PC-3 (cell line): ENCODE results near the gene PAMR1. TPM values are rescaled to one million over a fixed set of nuclear protein-coding genes. Genes with fewer than 3 reads are reported as not detected.

ENCODE experiments used
- ATAC-seq: fragments of 200-7000 bp; cut with Tn5 transposase; 2 replicates; pipeline ENCODE4 v1.9.1; 2020; ENCODE audit warnings: mild to moderate bottlenecking, moderate library complexity
- BruUV-seq: library from RNA; stranded (reverse); fragments of 400-500 nt; replicated peaks from 2 replicates; lab custom pipeline; 2021; lab: Mats Ljungman, UMichigan
- CTCF ChIA-PET: fragments of 300-600 bp; sonication (Branson Sonifier 250); formaldehyde crosslinking; loops from one replicate; lab custom pipeline; 2022; ENCODE audit warnings: antibody characterized with exemption; lab: Charles Lee
- POLR2A ChIA-PET: fragments of 300-600 bp; sonication (Branson Sonifier 250); formaldehyde crosslinking; loops from one replicate; lab custom pipeline; 2022; ENCODE audit warnings: antibody characterized with exemption; ENCODE audit not compliant: unreplicated experiment; lab: Charles Lee
- DNase-seq: peaks from one replicate; pipeline ENCODE4 v3.0.0-alpha.2; 2015
- H2AFZ ChIP-seq: fragments of 300-600 bp; sonication (generic); 2 replicates; pipeline ENCODE4 v1.6.0; 2016; ENCODE audit warnings: antibody characterized with exemption, low read length
- H3F3A ChIP-seq: fragments of 300-600 bp; sonication (generic); one replicate; pipeline ENCODE4 v1.6.0; 2017; ENCODE audit warnings: antibody characterized with exemption, low read length, control low read depth, mild to moderate bottlenecking; ENCODE audit not compliant: unreplicated experiment
- H3K27ac ChIP-seq: fragments of 300-600 bp; sonication (generic); 2 replicates; pipeline ENCODE4 v1.5.1; 2016; ENCODE audit warnings: mild to moderate bottlenecking, low read length
- H3K27me3 ChIP-seq: fragments of 300-600 bp; sonication (generic); 2 replicates; pipeline ENCODE4 v1.6.1; 2016; ENCODE audit warnings: low read length, mixed read lengths
- H3K36me3 ChIP-seq: fragments of 300-600 bp; sonication (generic); 2 replicates; pipeline ENCODE4 v1.6.1; 2016; ENCODE audit warnings: low read depth, mixed run types, low read length, mixed read lengths
- H3K4me1 ChIP-seq: fragments of 300-600 bp; sonication (generic); 2 replicates; pipeline ENCODE4 v1.5.1; 2016; ENCODE audit warnings: low read length; ENCODE audit not compliant: insufficient read depth
- H3K4me2 ChIP-seq: fragments of 300-600 bp; sonication (generic); 2 replicates; pipeline ENCODE4 v1.6.0; 2016; ENCODE audit warnings: low read length
- H3K4me3 ChIP-seq: fragments of 300-600 bp; sonication (generic); 2 replicates; pipeline ENCODE4 v1.5.1; 2016; ENCODE audit warnings: mild to moderate bottlenecking, low read length, mixed read lengths
- H3K79me2 ChIP-seq: fragments of 300-600 bp; sonication (generic); 2 replicates; pipeline ENCODE4 v1.6.1; 2017; ENCODE audit warnings: low read length, mixed read lengths
- H3K9ac ChIP-seq: fragments of 300-600 bp; sonication (generic); 2 replicates; pipeline ENCODE4 v1.6.0; 2016; ENCODE audit warnings: mild to moderate bottlenecking, low read length
- H3K9me2 ChIP-seq: fragments of 300-600 bp; sonication (generic); replicated peaks from 2 replicates; pipeline ENCODE4 v1.6.1; 2016; ENCODE audit warnings: mixed run types, low read length, mixed read lengths
- H3K9me3 ChIP-seq: fragments of 300-600 bp; sonication (generic); 2 replicates; pipeline ENCODE4 v1.6.1; 2016; ENCODE audit warnings: low read length, mixed read lengths
- H4K20me1 ChIP-seq: fragments of 300-600 bp; sonication (generic); 2 replicates; pipeline ENCODE4 v1.6.1; 2016; ENCODE audit warnings: low read length, mixed read lengths
- EZH2 ChIP-seq: fragments of 300-600 bp; sonication (generic); IDR thresholded peaks from one replicate; pipeline ENCODE4 v1.6.1; 2017; ENCODE audit warnings: antibody characterized with exemption, mild to moderate bottlenecking, low read length; ENCODE audit not compliant: unreplicated experiment
- EZH2phosphoT487 ChIP-seq: fragments of 300-600 bp; sonication (generic); IDR thresholded peaks from 2 replicates; pipeline ENCODE4 v1.6.1; 2018; ENCODE audit warnings: mild to moderate bottlenecking, antibody characterized with exemption, low read length, borderline replicate concordance
- intact Hi-C: fragments of 100-400 bp; cut with micrococcal nuclease; formaldehyde crosslinking; loops from 2 replicates; pipeline ENCODE4 v1.9.0; 2023
- total RNA-seq: library from RNA; depleted of rRNA; stranded (reverse); fragments of >200 nt; gene quantifications from 2 replicates; pipeline ENCODE4 v1.2.3, GENCODE V29; 2014
- TF ChIP-seq, protein P1 (sequence below): fragments of 300-600 bp; sonication (generic); conservative IDR thresholded peaks from 2 replicates; pipeline ENCODE4 v1.5.1; 2017; ENCODE audit warnings: antibody characterized with exemption, low read depth, mild to moderate bottlenecking, low read length

Gene PAMR1
- total RNA-seq, 1 experiment from 2014 or later = not detected

DNA sequence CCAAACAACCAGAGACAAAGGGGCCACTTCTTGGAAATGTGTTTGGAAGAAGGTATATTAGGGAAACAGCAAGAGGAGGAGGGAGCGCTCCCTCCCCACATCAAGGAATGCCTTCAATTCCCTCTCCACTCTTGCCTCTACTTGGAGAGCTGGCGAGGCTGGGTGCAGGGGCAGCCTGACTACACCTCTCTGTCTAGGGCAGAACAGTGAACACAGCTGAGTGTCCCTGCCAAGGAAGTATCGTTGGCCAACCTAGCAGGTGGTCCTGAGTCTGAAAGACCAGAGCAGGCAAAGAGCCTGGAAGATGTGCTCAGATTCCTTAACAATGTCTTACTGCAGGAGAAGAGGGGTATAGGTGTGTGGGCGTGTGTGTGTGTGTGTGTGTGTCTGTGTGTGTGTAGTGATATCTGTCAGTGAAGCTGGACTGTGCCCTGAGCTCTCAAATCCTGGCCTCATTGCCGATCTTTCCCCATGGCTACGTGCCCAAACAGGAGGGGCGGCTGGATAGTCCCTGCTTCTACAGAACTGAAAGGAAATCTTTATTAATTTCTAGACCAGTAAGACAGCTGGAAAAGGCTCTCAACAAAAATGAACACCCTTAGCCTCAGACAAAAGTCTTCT is 46.8 kb downstream of the PAMR1 start:
- POLR2A ChIA-PET = interaction anchor here (0.6 kb wide), 1 partner anchor 140 kb away, joined by 3 read pairs; no protein-coding TSS in a partner anchor
- Histone ChIP-seq H3K9me3 (peaks cover 9% of the 10 kb centered on the region; the same call in 1 of the 2 replicates), H3K9me2 (no peaks in the 10 kb centered on the region), H3K4me1 (peaks cover 7% of the 10 kb centered on the region; the same call in 1 of the 2 replicates), H3K4me2 (no peak overlapping the region), H3F3A (no peaks in the 10 kb centered on the region), H3K79me2 (no peaks in the 10 kb centered on the region), H3K36me3 (no peaks in the 10 kb centered on the region), H3K27me3 (no peaks in the 10 kb centered on the region), H4K20me1 (no peaks in the 10 kb centered on the region), H3K9ac (no peak overlapping the region), H3K4me3 (no peak overlapping the region), H2AFZ (no peak overlapping the region), H3K27ac (no peak overlapping the region)
- no peak for TF ChIP-seq EZH2
- TF ChIP-seq, protein P1, sequence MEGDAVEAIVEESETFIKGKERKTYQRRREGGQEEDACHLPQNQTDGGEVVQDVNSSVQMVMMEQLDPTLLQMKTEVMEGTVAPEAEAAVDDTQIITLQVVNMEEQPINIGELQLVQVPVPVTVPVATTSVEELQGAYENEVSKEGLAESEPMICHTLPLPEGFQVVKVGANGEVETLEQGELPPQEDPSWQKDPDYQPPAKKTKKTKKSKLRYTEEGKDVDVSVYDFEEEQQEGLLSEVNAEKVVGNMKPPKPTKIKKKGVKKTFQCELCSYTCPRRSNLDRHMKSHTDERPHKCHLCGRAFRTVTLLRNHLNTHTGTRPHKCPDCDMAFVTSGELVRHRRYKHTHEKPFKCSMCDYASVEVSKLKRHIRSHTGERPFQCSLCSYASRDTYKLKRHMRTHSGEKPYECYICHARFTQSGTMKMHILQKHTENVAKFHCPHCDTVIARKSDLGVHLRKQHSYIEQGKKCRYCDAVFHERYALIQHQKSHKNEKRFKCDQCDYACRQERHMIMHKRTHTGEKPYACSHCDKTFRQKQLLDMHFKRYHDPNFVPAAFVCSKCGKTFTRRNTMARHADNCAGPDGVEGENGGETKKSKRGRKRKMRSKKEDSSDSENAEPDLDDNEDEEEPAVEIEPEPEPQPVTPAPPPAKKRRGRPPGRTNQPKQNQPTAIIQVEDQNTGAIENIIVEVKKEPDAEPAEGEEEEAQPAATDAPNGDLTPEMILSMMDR = no peak
- no peak for TF ChIP-seq EZH2phosphoT487
- intact Hi-C loops = no loop called here
- CTCF ChIA-PET = no interaction called here
- ATAC-seq (no peak), DNase-seq (no peak)
- BruUV-seq = no TSS peak

DNA sequence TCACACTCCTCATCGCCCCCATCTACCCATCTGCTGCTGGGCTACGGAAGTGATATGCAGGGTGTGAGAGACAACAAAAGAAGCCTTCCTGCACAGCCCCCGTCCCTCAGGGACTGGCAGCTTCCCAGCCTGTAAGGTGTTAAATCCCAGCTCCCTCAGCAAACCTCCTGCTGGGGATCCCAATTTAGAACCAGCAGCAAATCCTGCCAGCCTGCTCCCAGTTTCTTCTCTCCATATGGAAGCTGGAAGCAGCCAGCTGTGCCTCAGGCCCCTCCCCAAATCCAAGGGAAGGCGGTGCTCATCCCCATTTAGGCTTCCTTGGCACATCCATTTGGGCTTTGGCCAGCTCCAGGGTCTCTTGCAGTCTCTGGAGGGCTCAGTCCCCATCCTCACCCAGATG is 47.5 kb downstream of the PAMR1 start:
- H2AFZ ChIP-seq = no peak overlapping the region
- no TSS peak for BruUV-seq

More for the DNA sequence above, 47.5 kb downstream of the PAMR1 start:
- Histone ChIP-seq H3F3A (no peaks in the 10 kb centered on the region), H3K4me2 (no peak overlapping the region), H3K9ac (no peak overlapping the region), H3K27ac (no peak overlapping the region), H3K27me3 (no peaks in the 10 kb centered on the region), H3K4me3 (no peak overlapping the region), H4K20me1 (no peaks in the 10 kb centered on the region), H3K9me3 (peaks cover 4% of the 10 kb centered on the region; the same call in 1 of the 2 replicates), H3K9me2 (no peaks in the 10 kb centered on the region), H3K4me1 (peaks cover 8% of the 10 kb centered on the region; the same call in 1 of the 2 replicates), H3K36me3 (no peaks in the 10 kb centered on the region), H3K79me2 (no peaks in the 10 kb centered on the region)
- TF ChIP-seq EZH2 = no peak
- TF ChIP-seq, protein P1 = no peak
- TF ChIP-seq EZH2phosphoT487 = no peak
- intact Hi-C loops = no loop called here
- POLR2A ChIA-PET = interaction anchor here (0.6 kb wide), 1 partner anchor 141 kb away, joined by 3 read pairs; no protein-coding TSS in a partner anchor
- ATAC-seq (no peak), DNase-seq (no peak)
- CTCF ChIA-PET = no interaction called here
